Endothelial cell of umbilical vein (primary cell): ENCODE results near the gene SPSB1. TPM values are rescaled to one million over a fixed set of nuclear protein-coding genes. Genes with fewer than 3 reads are reported as not detected.

Experiments used
- BruUV-seq: library from RNA; stranded (reverse); fragments of 400-500 nt; replicated peaks from 2 replicates; lab custom pipeline; 2021; lab: Mats Ljungman, UMichigan
- CTCF ChIA-PET: fragments of 300-600, 350-600 bp; sonication (Branson Sonifier 250); formaldehyde crosslinking; loops from one replicate; lab custom pipeline; 2021; ENCODE audit warnings: antibody characterized with exemption, inconsistent platforms; lab: Charles Lee
- POLR2A ChIA-PET: fragments of 300-600, 350-600 bp; sonication (Branson Sonifier 250); formaldehyde crosslinking; loops from one replicate; lab custom pipeline; 2021; ENCODE audit warnings: antibody characterized with exemption, inconsistent platforms; lab: Charles Lee
- DNase-seq: peaks from one replicate; pipeline ENCODE4 v3.0.0-alpha.2; 2011; ENCODE audit warnings: low read depth, low spot score
- FAIRE-seq: peaks from 2 replicates; lab custom pipeline; 2011; peaks lifted over from hg19 to GRCh38; lab: Jason Lieb, UNC
- H2AFZ ChIP-seq: 2 replicates; pipeline ENCODE4 v1.6.0; 2012; ENCODE audit warnings: low read depth, low read length, control low read depth, inconsistent platforms
- H3K27ac ChIP-seq: 2 replicates; pipeline ENCODE4 v1.5.1; 2011; ENCODE audit warnings: low read depth, mild to moderate bottlenecking, control low read depth, low read length, moderate library complexity; ENCODE audit not compliant: insufficient read depth
- H3K27me3 ChIP-seq, 2 experiments: 2 replicates each; pipeline versions ENCODE4 v1.6.0 to v1.6.1; 2011; ENCODE audit warnings: low read length in 2 of 2, mixed read lengths in 1 of 2; ENCODE audit not compliant: control insufficient read depth in 2 of 2, insufficient read depth in 2 of 2
- H3K36me3 ChIP-seq, 2 experiments: 2 replicates in 1 of 2; 3 replicates in 1 of 2; pipeline ENCODE4 v1.5.1; 2011; ENCODE audit warnings: low read length in 2 of 2, mild to moderate bottlenecking in 1 of 2, moderate library complexity in 1 of 2; ENCODE audit not compliant: control insufficient read depth in 2 of 2, insufficient read depth in 2 of 2; ENCODE audit errors: extremely low read depth in 1 of 2
- H3K4me1 ChIP-seq: 3 replicates; pipeline ENCODE4 v1.5.1; 2011; ENCODE audit warnings: mild to moderate bottlenecking, low read length; ENCODE audit not compliant: control insufficient read depth, insufficient read depth; ENCODE audit errors: extremely low read depth
- H3K4me2 ChIP-seq: 2 replicates; pipeline ENCODE4 v1.6.1; 2011; ENCODE audit warnings: low read length, control low read depth, mixed read lengths; ENCODE audit not compliant: insufficient read depth
- H3K4me3 ChIP-seq, 3 experiments: fragments of 200-600 bp in 1 of 3; sonication (generic), shearing (Covaris generic) in 1 of 3; replicated peaks in 1 of 3; 2 replicates each; pipeline ENCODE4 v1.5.1; 2011 to 2016; ENCODE audit warnings: control low read depth in 3 of 3, low read length in 3 of 3, mild to moderate bottlenecking in 2 of 3, inconsistent platforms in 1 of 3, low read depth in 1 of 3, moderate library complexity in 1 of 3; ENCODE audit not compliant: insufficient read depth in 1 of 3
- H3K79me2 ChIP-seq: 2 replicates; pipeline ENCODE4 v1.6.0; 2012; ENCODE audit warnings: low read length, inconsistent platforms; ENCODE audit not compliant: control insufficient read depth, insufficient read depth
- H3K9ac ChIP-seq: replicated peaks from 2 replicates; pipeline ENCODE3; 2011; ENCODE audit warnings: low read length, control low read depth; ENCODE audit not compliant: insufficient read depth; ENCODE audit errors: extremely low read depth
- H3K9me1 ChIP-seq: replicated peaks from 3 replicates; pipeline ENCODE4 v1.6.0; 2011; ENCODE audit warnings: mild to moderate bottlenecking, low read length; ENCODE audit not compliant: control insufficient read depth, insufficient read depth; ENCODE audit errors: extremely low read depth
- H3K9me3 ChIP-seq: replicated peaks from 2 replicates; pipeline ENCODE4 v1.5.1; 2012; ENCODE audit warnings: low read length, inconsistent platforms; ENCODE audit not compliant: control insufficient read depth, insufficient read depth
- H4K20me1 ChIP-seq: replicated peaks from 2 replicates; pipeline ENCODE3; 2011; ENCODE audit warnings: mild to moderate bottlenecking, low read length; ENCODE audit not compliant: control insufficient read depth, insufficient read depth; ENCODE audit errors: extremely low read depth
- CTCF ChIP-seq, 2 donors: IDR thresholded peaks; 1 replicate in 1 of 2; 2 replicates in 1 of 2; pipeline ENCODE4 v1.5.1; 2011; ENCODE audit warnings: low read length in 2 of 2, mild to moderate bottlenecking in 2 of 2, moderate library complexity in 2 of 2, control low read depth in 1 of 2, inconsistent platforms in 1 of 2, low read depth in 1 of 2; ENCODE audit not compliant: insufficient read depth in 1 of 2; ENCODE audit errors: extremely low read depth in 1 of 2
- FOS ChIP-seq: IDR thresholded peaks from 2 replicates; pipeline ENCODE4 v1.6.1; 2011; ENCODE audit warnings: mild to moderate bottlenecking, low read length, moderate library complexity, borderline replicate concordance; ENCODE audit not compliant: insufficient read depth
- GATA2 ChIP-seq: IDR thresholded peaks from 2 replicates; pipeline ENCODE4 v1.7.0; 2011; ENCODE audit warnings: low read depth, mild to moderate bottlenecking, moderate library complexity, mixed read lengths, low read length; ENCODE audit not compliant: insufficient read length, insufficient read depth
- MAX ChIP-seq: IDR thresholded peaks from 2 replicates; pipeline ENCODE4 v1.6.1; 2011; ENCODE audit not compliant: insufficient read depth, insufficient read length
- dilution Hi-C: fragments of 300-500 bp; cut with MboI; formaldehyde crosslinking; loops from one replicate; pipeline ENCODE4 v1.15.0; 2019; ENCODE audit warnings: low sequenced_read_pairs; ENCODE audit not compliant: extremely low pct_ligation_motif_present
- intact Hi-C: fragments of 100-400 bp; cut with micrococcal nuclease; formaldehyde crosslinking; loops from one replicate; pipeline ENCODE4 v1.10.0; 2022
- polyA plus RNA-seq, 4 experiments: library from polyadenylated mRNA; depleted of rRNA in 3 of 4; stranded (reverse) in 3 of 4; unstranded in 1 of 4; fragments of >200 nt; gene quantifications; 2 replicates each; pipeline versions ENCODE4 v1.2.1 to v1.2.3, GENCODE V29; 2011 to 2012; ENCODE audit warnings: missing spikeins in 1 of 4
- total RNA-seq: library from RNA; stranded (reverse); gene quantifications from 2 replicates; pipeline ENCODE4 v1.2.3, GENCODE V29; 2021

Gene SPSB1
- total and polyA plus RNA-seq, 2 donors (not counting 3 experiments of a cell fraction or from before 2014, with no cell fraction given), result 41.9 to 61.2 TPM

GRCh38 chr1:9404117-9404914, 111.6 kb downstream of the SPSB1 start:
- H3K27me3 ChIP-seq, result no peaks in the 10 kb centered on the region
- dilution Hi-C loops, result no loop called here
- no peaks in the 10 kb centered on the region for H3K79me2 ChIP-seq
- no TSS peak for BruUV-seq
- ChIA-PET CTCF (interaction anchor here (1.0 to 2.1 kb wide), 4 partner anchors 8 to 51 kb away, joined by 4 to 10 read pairs (median 7); no protein-coding TSS in a partner anchor), POLR2A (interaction anchor here (0.6 kb wide), 1 partner anchor 9 kb away, joined by 5 read pairs; no protein-coding TSS in a partner anchor)
- H3K9ac ChIP-seq, result no peak overlapping the region
- H3K4me3 ChIP-seq, result no peak overlapping the region
- peaks cover 35% of the 10 kb centered on the region for H3K4me1 ChIP-seq
- H3K36me3 ChIP-seq, result no peaks in the 10 kb centered on the region
- no peaks in the 10 kb centered on the region for H3K9me3 ChIP-seq
- TF ChIP-seq FOS, result no peak
- TF ChIP-seq GATA2, result no peak
- TF ChIP-seq MAX, result no peak
- TF ChIP-seq CTCF (IDR thresholded peaks at IDR 0.05; ENCODE audit: extremely low read depth in 1 of 2, insufficient read depth in 1 of 2, low read depth in 1 of 2, low read length in 2 of 2), result no peak
- FAIRE-seq (no peak), DNase-seq (no peak)
- H2AFZ ChIP-seq, result no peak overlapping the region
- intact Hi-C loops, result no loop called here
- H4K20me1 ChIP-seq, result no peaks in the 10 kb centered on the region
- no peak overlapping the region for H3K27ac ChIP-seq
- no peaks in the 10 kb centered on the region for H3K9me1 ChIP-seq
- no peak overlapping the region for H3K4me2 ChIP-seq
